MM.1S (cell line): ENCODE measurements around the gene PALD1.

Experiments used
- EZH2 ChIP-seq: fragments of 300-600 bp; sonication (generic); optimal IDR thresholded peaks from 2 replicates; pipeline ENCODE3; 2017; ENCODE audit warnings: low read depth, mild to moderate bottlenecking, antibody characterized with exemption, low read length, mixed read lengths
- EZH2phosphoT487 ChIP-seq: fragments of 300-600 bp; sonication (generic); IDR thresholded peaks from 2 replicates; pipeline ENCODE4 v1.6.1; 2018; ENCODE audit warnings: antibody characterized with exemption, low read length
- TF ChIP-seq, protein P1 (sequence below): fragments of 300-600 bp; sonication (generic); IDR thresholded peaks from 2 replicates; pipeline ENCODE4 v1.5.1; 2016; ENCODE audit warnings: antibody characterized with exemption, low read length, mixed read lengths

- TF ChIP-seq EZH2 (no peak), EZH2phosphoT487 (no peak)
- TF ChIP-seq, protein P1, sequence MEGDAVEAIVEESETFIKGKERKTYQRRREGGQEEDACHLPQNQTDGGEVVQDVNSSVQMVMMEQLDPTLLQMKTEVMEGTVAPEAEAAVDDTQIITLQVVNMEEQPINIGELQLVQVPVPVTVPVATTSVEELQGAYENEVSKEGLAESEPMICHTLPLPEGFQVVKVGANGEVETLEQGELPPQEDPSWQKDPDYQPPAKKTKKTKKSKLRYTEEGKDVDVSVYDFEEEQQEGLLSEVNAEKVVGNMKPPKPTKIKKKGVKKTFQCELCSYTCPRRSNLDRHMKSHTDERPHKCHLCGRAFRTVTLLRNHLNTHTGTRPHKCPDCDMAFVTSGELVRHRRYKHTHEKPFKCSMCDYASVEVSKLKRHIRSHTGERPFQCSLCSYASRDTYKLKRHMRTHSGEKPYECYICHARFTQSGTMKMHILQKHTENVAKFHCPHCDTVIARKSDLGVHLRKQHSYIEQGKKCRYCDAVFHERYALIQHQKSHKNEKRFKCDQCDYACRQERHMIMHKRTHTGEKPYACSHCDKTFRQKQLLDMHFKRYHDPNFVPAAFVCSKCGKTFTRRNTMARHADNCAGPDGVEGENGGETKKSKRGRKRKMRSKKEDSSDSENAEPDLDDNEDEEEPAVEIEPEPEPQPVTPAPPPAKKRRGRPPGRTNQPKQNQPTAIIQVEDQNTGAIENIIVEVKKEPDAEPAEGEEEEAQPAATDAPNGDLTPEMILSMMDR, result no peak
Observed at GRCh38 chr10:70561070-70561469, 82.5 kb downstream of the PALD1 start.
